Liver (tissue), 9 donors: Measurements from ENCODE around the gene ACACB. TPM values are rescaled to one million over a fixed set of nuclear protein-coding genes. Genes with fewer than 3 reads are reported as not detected.

ENCODE experiments used
- DNase-seq: peaks from one replicate; pipeline ENCODE4 v3.0.0-alpha.2; 2017; ENCODE audit warnings: low spot score
- H3K27ac ChIP-seq, 2 donors: one replicate each; pipeline ENCODE4 v1.7.0; 2013; ENCODE audit warnings: inconsistent platforms in 2 of 2, low read length in 2 of 2, control low read depth in 1 of 2, low read depth in 1 of 2, mild to moderate bottlenecking in 1 of 2
- H3K27me3 ChIP-seq, 4 donors: one replicate each; pipeline versions ENCODE4 v1.6.1 to v1.7.0; 2013; ENCODE audit warnings: low read length in 3 of 4, inconsistent platforms in 1 of 4, mild to moderate bottlenecking in 1 of 4, moderate library complexity in 1 of 4; ENCODE audit not compliant: control insufficient read depth in 4 of 4, insufficient read depth in 4 of 4
- H3K36me3 ChIP-seq, 4 donors: one replicate each; pipeline versions ENCODE4 v1.6.1 to v1.7.0; 2013; ENCODE audit warnings: low read length in 3 of 4, mild to moderate bottlenecking in 3 of 4, low read depth in 1 of 4, moderate library complexity in 1 of 4; ENCODE audit not compliant: control insufficient read depth in 4 of 4, insufficient read depth in 3 of 4
- H3K4me1 ChIP-seq, 4 donors: one replicate each; pipeline versions ENCODE4 v1.6.1 to v1.7.0; 2013; ENCODE audit warnings: low read length in 3 of 4, mild to moderate bottlenecking in 3 of 4, moderate library complexity in 1 of 4; ENCODE audit not compliant: control insufficient read depth in 4 of 4, insufficient read depth in 4 of 4
- H3K4me3 ChIP-seq, 3 donors: one replicate each; pipeline versions ENCODE4 v1.6.1 to v1.7.0; 2013; ENCODE audit warnings: low read length in 3 of 3, control low read depth in 1 of 3, low read depth in 1 of 3, mild to moderate bottlenecking in 1 of 3
- H3K9ac ChIP-seq, 2 donors: one replicate each; pipeline ENCODE4 v1.7.0; 2013; ENCODE audit warnings: low read length in 2 of 2, mild to moderate bottlenecking in 2 of 2, moderate library complexity in 2 of 2, control low read depth in 1 of 2, low read depth in 1 of 2
- H3K9me3 ChIP-seq, 4 donors: one replicate each; pipeline versions ENCODE4 v1.6.1 to v1.7.0; 2013; ENCODE audit warnings: low read length in 3 of 4; ENCODE audit not compliant: control insufficient read depth in 4 of 4
- ATF3 ChIP-seq: IDR thresholded peaks from 2 replicates; pipeline ENCODE4 v1.6.1; 2016; ENCODE audit warnings: antibody characterized with exemption
- EGR1 ChIP-seq, 2 donors: IDR thresholded peaks; 2 replicates each; pipeline ENCODE4 v1.6.1; 2016 to 2018; ENCODE audit warnings: antibody characterized with exemption in 2 of 2, low read depth in 2 of 2
- FOXA1 ChIP-seq: IDR thresholded peaks from 2 replicates; pipeline ENCODE4 v1.6.1; 2016; ENCODE audit warnings: antibody characterized with exemption
- FOXA2 ChIP-seq: IDR thresholded peaks from 2 replicates; pipeline ENCODE4 v1.6.1; 2016; ENCODE audit warnings: antibody characterized with exemption
- GABPA ChIP-seq, 2 donors: IDR thresholded peaks in 1 of 2; conservative IDR thresholded peaks in 1 of 2; 2 replicates each; pipeline ENCODE4 v1.6.1; 2016; ENCODE audit warnings: antibody characterized with exemption in 2 of 2, mild to moderate bottlenecking in 1 of 2, moderate library complexity in 1 of 2
- HNF4A ChIP-seq, 2 donors: conservative IDR thresholded peaks; 2 replicates each; pipeline ENCODE4 v1.6.1; 2016; ENCODE audit warnings: antibody characterized with exemption in 2 of 2, mild to moderate bottlenecking in 2 of 2
- HNF4G ChIP-seq: IDR thresholded peaks from 2 replicates; pipeline ENCODE4 v1.6.1; 2016; ENCODE audit warnings: antibody characterized with exemption
- JUND ChIP-seq, 2 donors: IDR thresholded peaks; 2 replicates each; pipeline ENCODE4 v1.6.1; 2016; ENCODE audit warnings: antibody characterized with exemption in 2 of 2
- NR2F2 ChIP-seq: IDR thresholded peaks from 2 replicates; pipeline ENCODE4 v1.6.1; 2016; ENCODE audit warnings: antibody characterized with exemption
- RAD21 ChIP-seq, 2 donors: IDR thresholded peaks; 2 replicates each; pipeline ENCODE4 v1.6.1; 2016; ENCODE audit warnings: antibody characterized with exemption in 2 of 2, mild to moderate bottlenecking in 2 of 2
- REST ChIP-seq: IDR thresholded peaks from 2 replicates; pipeline ENCODE4 v1.6.1; 2016; ENCODE audit warnings: antibody characterized with exemption, mild to moderate bottlenecking
- RXRA ChIP-seq, 2 donors: IDR thresholded peaks; 2 replicates each; pipeline ENCODE4 v1.6.1; 2017 to 2018; ENCODE audit warnings: antibody characterized with exemption in 2 of 2, mild to moderate bottlenecking in 1 of 2
- SP1 ChIP-seq: IDR thresholded peaks from 2 replicates; pipeline ENCODE4 v1.6.1; 2018; ENCODE audit warnings: antibody characterized with exemption, mild to moderate bottlenecking
- TAF1 ChIP-seq: conservative IDR thresholded peaks from 2 replicates; pipeline ENCODE4 v1.6.1; 2016; ENCODE audit warnings: antibody characterized with exemption, mild to moderate bottlenecking
- YY1 ChIP-seq: IDR thresholded peaks from 2 replicates; pipeline ENCODE4 v1.6.1; 2016; ENCODE audit warnings: antibody characterized with exemption, mild to moderate bottlenecking
- ZBTB33 ChIP-seq: IDR thresholded peaks from 2 replicates; pipeline ENCODE4 v1.6.1; 2016; ENCODE audit warnings: antibody characterized with exemption
- WGBS: extraction: QIAGEN DNeasy Blood & Tissue Kit; methylation state at CpG from one replicate; pipeline ENCODE4 v1.1.7; 2013; 5-methylcytosine and 5-hydroxymethylcytosine counted together
- polyA plus RNA-seq, 2 donors: library from polyadenylated mRNA; stranded (reverse) in 1 of 2; unstranded in 1 of 2; fragments of 200-250 nt in 1 of 2; fragments of >200 nt in 1 of 2; fragmentation: Nextera tagmentation in 1 of 2; extraction: Ambion mirVana in 1 of 2; gene quantifications; one replicate each; pipeline versions ENCODE4 v1.2.1 to v1.2.3, GENCODE V29; 2013 to 2015
- total RNA-seq, 2 donors: library from RNA; depleted of rRNA; stranded (reverse); fragments of >200 nt; gene quantifications; one replicate each; pipeline ENCODE4 v1.2.3, GENCODE V29; 2014
- TF ChIP-seq, protein P1 (sequence below): IDR thresholded peaks from 2 replicates; pipeline ENCODE4 v1.6.1; 2016; ENCODE audit warnings: antibody characterized with exemption
- TF ChIP-seq, protein P2 (sequence below): fragments of 150-350 bp; IDR thresholded peaks from 2 replicates; pipeline ENCODE4 v1.5.1; 2017; ENCODE audit warnings: improper control_type of control experiment, low read depth, low read length; ENCODE audit not compliant: missing input control
- donor health status: healthy.
- donor health status: healthy.
- donor health status: healthy.
- donor health status: healthy.
- donor health status: healthy.

ACACB gene
- total and polyA plus RNA-seq, 4 donors: 12.9 to 288 (median 52.1) TPM

GRCh38 chr12:109197327-109197726 lies 80.9 kb downstream of the ACACB start:
- peaks cover 6 to 54% (median 42%) of the 10 kb centered on the region in 4 donors for H3K36me3 ChIP-seq
- no peaks in the 10 kb centered on the region for H3K27me3 ChIP-seq
- H3K4me3 ChIP-seq: no peak overlapping the region
- peaks cover 4 to 40% (median 24%) of the 10 kb centered on the region in 4 donors for H3K4me1 ChIP-seq
- WGBS: 50% methylated on average over 10 of the region's 10 CpGs
- no peak for DNase-seq
- no peaks in the 10 kb centered on the region for H3K9me3 ChIP-seq
- H3K27ac ChIP-seq: peak overlapping the region; percentile 72 to 97
- H3K9ac ChIP-seq: no peak overlapping the region
- TF ChIP-seq ATF3 (no peak), HNF4G (no peak), SP1 (no peak), REST (no peak), FOXA1 (no peak), GABPA (IDR thresholded peaks at IDR 0.05 in 1 of 2, conservative IDR thresholded peaks at IDR 0.05 in 1 of 2) (no peak), HNF4A (conservative IDR thresholded peaks at IDR 0.05) (peak; percentile 1 to 16), RXRA (IDR thresholded peaks at IDR 0.05) (peak in 1 of 2 donors; percentile 39), EGR1 (IDR thresholded peaks at IDR 0.05; ENCODE audit: low read depth in 2 of 2) (no peak), FOXA2 (peak; percentile 20), JUND (IDR thresholded peaks at IDR 0.05) (no peak), NR2F2 (no peak), YY1 (peak; percentile 54), ZBTB33 (no peak)
- TF ChIP-seq, protein P1, sequence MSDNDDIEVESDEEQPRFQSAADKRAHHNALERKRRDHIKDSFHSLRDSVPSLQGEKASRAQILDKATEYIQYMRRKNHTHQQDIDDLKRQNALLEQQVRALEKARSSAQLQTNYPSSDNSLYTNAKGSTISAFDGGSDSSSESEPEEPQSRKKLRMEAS: peak; percentile 23
- TF ChIP-seq, protein P2, sequence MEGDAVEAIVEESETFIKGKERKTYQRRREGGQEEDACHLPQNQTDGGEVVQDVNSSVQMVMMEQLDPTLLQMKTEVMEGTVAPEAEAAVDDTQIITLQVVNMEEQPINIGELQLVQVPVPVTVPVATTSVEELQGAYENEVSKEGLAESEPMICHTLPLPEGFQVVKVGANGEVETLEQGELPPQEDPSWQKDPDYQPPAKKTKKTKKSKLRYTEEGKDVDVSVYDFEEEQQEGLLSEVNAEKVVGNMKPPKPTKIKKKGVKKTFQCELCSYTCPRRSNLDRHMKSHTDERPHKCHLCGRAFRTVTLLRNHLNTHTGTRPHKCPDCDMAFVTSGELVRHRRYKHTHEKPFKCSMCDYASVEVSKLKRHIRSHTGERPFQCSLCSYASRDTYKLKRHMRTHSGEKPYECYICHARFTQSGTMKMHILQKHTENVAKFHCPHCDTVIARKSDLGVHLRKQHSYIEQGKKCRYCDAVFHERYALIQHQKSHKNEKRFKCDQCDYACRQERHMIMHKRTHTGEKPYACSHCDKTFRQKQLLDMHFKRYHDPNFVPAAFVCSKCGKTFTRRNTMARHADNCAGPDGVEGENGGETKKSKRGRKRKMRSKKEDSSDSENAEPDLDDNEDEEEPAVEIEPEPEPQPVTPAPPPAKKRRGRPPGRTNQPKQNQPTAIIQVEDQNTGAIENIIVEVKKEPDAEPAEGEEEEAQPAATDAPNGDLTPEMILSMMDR: no peak

DNA sequence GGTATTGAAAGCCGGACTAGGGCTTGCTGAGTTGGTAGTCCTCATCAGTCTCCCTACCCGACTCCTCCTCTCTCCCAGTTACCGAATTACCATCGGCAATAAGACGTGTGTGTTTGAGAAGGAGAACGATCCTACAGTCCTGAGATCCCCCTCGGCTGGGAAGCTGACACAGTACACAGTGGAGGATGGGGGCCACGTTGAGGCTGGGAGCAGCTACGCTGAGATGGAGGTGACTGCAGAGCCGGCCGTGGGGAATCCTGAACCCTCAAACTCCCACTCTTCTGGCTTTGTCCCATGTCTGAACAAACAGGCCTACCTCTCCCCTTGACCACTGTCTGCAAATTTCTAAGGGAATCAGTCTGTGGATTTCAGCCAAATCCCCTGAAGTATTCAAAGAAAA lies 82.9 kb downstream of the ACACB start:
- no peak overlapping the region for H3K4me3 ChIP-seq
- WGBS: 89% methylated on average over 11 of the region's 11 CpGs
- peak overlapping the region; percentile 64 to 97 for H3K27ac ChIP-seq
- H3K27me3 ChIP-seq: no peaks in the 10 kb centered on the region
- peaks cover 4 to 45% (median 37%) of the 10 kb centered on the region in 4 donors for H3K36me3 ChIP-seq
- no peak for DNase-seq
- H3K4me1 ChIP-seq: peaks cover 4 to 38% (median 24%) of the 10 kb centered on the region in 4 donors
- H3K9me3 ChIP-seq: no peaks in the 10 kb centered on the region
- peak overlapping the region in 1 of 2 donors; percentile 2 for H3K9ac ChIP-seq
- TF ChIP-seq EGR1 (IDR thresholded peaks at IDR 0.05; ENCODE audit: low read depth in 2 of 2) (no peak), NR2F2 (no peak), FOXA2 (no peak), SP1 (no peak), GABPA (IDR thresholded peaks at IDR 0.05 in 1 of 2, conservative IDR thresholded peaks at IDR 0.05 in 1 of 2) (no peak), FOXA1 (no peak), ZBTB33 (no peak), HNF4G (no peak), TAF1 (no peak), RXRA (IDR thresholded peaks at IDR 0.05) (no peak), RAD21 (IDR thresholded peaks at IDR 0.05) (no peak), YY1 (no peak)
- TF ChIP-seq, protein P1: no peak
- TF ChIP-seq, protein P2: no peak
